NCI-H82 (cell line): Measurements from ENCODE around the gene TRIM14.
A peak's percentile ranks its signal among the peaks of the same experiment; 100 is the strongest.

Source experiments
- DNase-seq: peaks from one replicate; lab custom pipeline; 2025; lab: John Stamatoyannopoulos, UW

TRIM14 gene, protein sequence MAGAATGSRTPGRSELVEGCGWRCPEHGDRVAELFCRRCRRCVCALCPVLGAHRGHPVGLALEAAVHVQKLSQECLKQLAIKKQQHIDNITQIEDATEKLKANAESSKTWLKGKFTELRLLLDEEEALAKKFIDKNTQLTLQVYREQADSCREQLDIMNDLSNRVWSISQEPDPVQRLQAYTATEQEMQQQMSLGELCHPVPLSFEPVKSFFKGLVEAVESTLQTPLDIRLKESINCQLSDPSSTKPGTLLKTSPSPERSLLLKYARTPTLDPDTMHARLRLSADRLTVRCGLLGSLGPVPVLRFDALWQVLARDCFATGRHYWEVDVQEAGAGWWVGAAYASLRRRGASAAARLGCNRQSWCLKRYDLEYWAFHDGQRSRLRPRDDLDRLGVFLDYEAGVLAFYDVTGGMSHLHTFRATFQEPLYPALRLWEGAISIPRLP

DNA sequence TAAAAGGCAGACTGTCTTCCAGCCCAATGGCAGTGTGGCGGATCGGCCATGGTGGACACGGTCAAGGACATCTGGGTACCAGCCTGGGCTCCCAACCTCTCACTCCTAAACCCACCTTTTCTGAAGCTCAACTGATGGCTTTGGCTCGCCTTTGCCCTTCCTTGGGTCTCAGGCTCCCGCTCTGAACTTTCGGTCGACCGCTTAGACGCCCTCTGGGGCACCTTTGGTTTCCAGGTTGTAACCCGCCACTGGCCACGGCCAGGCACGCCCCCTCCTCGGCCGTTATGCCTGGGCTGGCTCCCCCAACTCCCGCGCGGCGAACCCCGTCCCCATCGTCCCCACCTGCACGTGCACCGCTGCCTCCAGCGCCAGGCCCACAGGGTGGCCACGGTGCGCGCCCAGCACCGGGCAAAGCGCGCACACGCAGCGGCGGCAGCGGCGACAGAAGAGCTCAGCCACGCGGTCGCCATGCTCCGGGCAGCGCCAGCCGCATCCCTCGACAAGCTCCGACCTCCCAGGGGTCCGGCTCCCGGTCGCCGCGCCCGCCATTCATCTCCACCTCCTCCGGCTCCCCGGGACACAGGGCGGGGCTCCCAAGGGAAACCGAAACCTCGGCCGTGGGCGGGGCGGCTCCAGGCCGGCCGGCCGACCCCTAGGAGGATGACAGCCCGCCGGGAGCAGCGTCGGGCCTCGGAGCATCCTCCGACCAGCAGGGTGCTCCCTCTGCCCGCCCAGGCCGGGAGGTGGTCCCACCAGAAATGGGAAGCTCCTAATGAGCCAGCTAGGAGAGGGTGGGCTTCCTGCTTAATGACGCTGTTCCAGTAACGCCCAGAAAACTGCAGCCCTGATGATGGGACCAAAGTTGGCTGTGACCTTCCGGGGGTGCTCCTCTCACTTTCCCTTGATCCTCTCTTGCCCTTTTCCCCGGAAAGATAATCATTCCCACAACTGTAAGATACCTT lies at the start of gene TRIM14:
TRIM14 (minus strand) TSS at position 583 of the 962 bp plus-strand sequence; CDS start at position 549, 34 bp downstream.
- DNase-seq: peak; percentile 26

DNA sequence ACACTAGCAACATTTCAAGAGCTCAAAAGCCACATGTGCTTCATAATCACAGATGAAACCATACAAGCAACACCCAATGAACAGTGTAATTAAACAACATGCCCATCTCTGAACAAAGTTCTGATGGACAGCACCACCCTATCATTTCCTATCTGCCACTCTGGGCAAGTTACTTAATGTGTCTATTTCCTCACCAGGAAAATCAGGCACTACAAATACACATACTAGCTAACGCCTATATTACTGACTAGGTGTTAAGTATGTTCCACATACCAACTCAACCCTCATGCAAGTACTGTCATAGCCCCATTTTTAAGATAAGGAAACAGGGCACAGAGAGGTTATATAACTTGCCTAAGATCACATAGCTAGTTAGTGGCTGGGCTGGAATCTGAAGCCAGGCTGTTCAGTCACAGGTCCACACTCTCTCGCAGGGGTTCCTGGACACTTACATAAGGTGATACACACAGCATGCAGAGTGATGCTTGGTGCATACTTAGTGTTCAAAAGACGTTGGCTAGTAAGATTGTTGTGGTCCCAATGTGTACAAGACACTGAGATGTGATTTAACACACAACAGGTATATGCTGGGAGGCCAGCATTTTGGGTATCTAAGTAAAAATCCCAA lies 49.2 kb upstream of the TRIM14 start:
- DNase-seq: no peak

DNA sequence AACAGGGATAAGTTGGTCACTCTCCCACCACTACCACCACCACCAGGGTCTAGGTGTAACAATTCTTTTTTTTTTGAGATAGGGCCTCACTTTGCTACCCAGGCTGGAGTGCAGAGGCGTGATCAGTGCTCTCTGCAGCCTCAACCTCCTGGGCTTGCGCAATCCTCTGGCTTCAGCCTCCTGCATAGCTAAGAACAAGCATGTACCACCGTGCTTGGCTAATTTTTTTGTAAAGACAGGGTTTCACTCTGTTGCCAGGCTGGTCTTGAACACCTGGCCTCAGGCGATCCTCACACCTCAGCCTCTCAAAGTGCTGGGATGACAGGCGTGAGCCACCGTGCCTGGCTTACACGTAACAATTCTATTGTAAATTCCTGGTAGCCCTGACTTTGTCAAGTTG lies 45.9 kb upstream of the TRIM14 start:
- DNase-seq: no peak

DNA sequence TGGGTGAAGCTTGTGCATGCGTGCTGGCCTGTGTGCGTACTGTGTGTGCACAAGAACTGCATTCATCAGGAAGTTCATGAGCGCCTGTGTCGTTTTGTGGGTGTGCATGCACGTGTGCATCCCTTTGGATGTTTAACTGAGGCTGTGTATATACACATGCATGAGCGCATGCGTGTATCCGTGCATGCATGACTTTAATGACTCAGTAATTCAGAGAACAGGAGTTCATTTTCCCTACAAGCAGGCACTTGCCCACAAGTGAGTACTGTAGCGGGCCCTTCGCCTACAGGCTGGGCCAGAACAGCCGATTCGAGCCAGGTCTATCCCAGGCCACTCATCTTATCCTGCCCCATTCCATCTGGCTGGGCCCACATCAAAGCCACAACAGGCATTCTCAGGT lies 43.6 kb upstream of the TRIM14 start:
- no peak for DNase-seq

DNA sequence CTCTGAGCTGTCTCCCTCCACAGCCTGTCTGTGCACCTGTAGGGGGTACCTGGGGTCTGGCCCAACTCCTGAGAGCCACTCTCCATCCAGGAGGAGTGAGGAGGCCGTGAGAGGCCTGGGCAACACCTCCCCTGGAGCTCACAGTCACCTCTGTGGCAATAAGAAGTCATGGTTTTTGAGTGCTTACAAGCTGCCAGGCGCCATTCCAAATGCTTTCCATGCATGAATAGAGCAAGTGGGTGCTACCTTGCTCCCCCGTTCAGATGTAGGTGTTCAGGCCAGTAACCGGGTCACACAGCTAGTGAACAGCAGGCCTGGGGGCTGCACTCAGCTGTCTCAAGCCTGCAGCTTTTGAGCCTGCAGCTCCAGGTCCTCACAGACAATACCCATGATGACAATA lies 42.8 kb upstream of the TRIM14 start:
- no peak for DNase-seq

DNA sequence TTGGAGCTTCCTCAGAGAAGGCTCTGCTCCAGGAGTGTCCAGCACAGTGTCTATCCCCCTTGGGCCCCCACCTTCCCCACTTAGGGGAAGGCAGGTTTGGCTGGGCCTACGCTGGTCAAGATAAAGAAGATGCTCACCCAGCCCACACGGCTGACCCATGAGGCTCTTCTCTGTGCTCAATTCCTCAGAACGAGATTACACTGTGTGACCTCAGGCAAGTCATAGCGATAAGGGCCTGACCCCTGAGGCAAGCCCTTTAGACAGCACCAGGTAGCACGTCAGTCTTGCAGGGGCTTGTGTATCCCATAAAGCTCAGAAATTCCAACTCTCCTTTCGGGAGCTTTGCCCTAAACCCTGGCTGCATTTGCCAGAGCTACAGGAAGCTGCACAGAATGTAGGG lies 40.8 kb upstream of the TRIM14 start:
- DNase-seq: no peak

DNA sequence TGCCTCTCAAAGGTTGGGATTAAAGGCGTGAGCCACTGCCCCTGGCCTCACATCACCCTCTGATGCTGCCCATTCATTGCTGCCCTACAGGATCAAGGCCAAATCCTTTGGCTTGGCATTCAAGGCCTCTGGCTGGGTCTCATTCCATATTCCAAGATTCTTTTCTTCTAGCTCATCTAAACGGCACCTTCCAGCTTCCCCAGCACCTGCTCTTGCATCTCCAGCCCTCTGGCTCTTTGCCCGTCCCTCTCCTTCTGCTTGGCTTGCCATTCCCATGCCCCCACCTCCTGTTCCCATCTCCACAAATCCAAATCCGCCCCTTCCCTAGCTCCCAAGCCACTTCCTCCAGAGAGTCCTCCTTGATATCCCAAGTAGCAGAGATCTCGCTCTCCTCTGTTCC lies 40.3 kb upstream of the TRIM14 start:
- DNase-seq: no peak

DNA sequence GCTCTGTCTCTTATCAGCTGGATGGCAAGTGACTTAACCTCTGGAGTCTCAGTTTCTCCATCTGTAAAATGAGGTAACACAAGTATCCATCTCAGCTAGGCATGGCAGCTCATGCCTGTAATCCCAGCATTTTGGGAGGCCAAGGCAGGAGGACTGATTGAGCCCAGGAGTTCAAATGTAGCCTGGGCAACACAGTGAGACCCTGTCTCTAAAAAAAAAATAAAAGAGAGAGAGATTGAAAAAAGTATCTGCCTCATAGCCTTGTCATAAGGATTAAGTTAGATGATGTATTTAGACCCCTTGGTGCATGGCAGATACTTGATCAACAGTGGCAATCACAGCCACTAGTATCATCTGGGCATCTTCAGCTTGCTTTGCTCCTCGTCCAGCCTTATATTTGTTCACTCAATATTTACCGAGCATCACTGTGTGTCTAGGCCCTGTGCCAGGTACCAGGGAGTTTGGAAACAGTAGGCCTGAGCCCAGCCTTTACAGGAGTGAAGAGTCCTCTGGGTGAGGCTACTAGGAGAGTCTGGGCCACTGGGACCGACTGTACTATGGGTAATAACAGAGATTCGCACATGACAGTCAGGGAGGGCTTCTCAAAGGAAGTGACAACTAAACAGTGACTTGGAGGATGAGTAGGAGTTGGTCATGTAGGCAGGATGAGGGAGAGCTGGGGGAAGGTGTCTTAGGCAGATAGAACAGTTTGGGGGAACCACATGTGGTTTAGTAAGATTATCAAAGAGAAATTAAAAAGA lies 39.2 kb upstream of the TRIM14 start:
- DNase-seq: no peak

DNA sequence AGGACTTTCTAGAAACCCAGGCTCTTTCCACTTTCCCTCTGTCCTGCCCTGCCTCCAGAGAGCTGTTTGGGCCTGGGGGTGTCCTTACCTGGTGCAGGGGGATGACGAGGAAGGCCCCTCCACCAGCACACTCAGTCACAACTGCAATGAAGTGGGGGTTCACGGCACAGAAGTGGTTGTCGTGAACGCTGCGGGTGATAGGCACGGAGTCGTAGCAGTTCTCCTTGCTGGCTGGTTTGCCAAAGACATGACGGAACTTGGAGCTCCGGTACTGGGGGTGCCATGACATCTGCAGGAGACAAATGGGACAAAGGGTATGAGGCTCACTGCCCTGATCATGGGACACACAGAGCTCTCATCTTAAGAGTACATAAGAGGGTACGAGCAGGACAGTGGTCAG lies 38.4 kb upstream of the TRIM14 start:
- DNase-seq: no peak

DNA sequence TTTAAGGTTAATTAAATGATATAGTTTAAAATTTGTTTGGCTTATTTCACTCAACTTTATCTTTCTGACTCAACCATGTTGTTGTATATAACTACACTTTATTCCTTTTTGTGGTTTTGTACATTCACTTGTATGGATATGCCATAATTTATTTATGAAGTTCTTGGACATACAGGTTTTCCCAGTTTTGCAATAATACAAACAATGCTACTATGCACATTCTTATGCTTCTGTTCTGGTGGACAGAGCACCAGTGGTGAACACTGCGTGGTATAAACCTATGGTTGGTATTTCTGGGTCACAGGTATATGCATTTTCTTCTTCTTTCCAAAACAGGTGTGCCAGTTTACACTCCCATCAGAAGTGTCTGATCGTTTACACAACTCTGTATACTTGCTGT lies 35.7 kb upstream of the TRIM14 start:
- no peak for DNase-seq

DNA sequence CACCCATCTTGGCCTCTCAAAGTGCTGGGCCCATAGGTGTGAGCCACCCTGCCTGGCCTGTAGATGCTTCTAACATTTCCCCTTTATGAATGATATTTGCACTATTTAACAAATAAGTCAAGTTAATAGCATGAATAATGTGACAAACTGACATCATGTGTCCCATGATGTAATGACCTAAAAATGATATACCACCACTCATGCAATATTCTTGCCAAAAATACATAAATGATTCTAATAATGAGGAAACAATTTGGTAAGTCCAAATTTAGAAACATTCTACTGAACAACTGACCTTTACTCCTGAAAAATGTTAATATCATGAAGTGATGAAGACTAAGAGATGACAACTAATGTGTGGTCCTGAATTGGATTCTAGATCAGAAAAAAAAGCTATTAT lies 33.5 kb upstream of the TRIM14 start:
- no peak for DNase-seq

DNA sequence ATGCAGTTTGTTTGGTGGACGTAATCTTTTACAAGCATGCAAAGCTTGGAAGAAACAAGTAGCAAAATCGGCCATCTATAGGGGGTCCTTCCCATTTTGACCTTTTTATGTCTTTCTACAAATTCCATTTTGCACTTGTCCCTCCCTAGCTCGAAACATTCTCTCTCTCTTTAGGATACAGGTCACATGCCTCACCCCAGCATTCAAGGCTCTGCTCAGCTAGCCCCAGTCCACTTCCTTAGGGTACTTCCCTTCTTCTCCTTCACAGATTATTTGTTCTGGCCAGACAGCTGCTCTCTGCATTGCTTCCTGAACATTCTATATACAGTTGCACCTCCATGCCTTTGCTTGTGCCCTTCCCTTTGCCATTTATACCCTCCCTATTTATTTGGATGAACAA lies 31.7 kb upstream of the TRIM14 start:
- no peak for DNase-seq

DNA sequence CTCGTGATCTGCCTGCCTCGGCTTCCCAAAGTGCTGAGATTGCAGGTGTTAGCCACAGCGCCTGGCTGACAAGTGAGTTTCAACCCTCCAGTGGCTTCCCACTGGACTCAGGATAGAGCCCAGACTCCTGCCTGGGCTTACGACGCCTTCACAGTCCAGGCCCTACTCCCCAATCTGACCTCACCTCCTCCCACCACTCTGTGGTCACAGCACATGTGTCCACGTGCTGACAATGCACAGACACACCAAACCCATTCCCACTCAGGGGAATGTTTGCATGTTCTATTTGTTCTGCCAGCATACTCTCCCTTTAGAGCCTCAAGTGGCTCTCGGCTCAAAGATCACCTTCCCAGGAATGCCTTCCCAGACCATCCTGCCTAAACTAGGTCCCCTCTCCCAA lies 31.1 kb upstream of the TRIM14 start:
- DNase-seq: no peak

DNA sequence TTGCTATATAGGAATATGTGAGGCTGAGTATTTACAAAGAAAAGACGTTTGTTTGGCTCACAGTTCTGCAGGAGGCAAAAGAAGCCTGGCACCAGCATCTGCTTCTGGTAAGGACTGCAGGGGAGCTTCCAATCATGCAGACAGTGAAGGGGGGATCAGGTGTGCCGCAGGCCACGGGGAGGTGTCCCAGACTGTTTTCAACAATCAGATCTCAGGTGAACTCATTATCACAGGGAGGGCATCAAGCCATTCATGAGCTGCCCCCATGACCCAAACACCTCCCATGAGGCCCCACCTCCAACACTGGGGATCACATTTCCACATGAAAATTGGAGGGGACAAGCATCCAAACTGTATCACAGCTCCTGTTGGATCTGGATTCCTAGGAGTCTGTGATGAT lies 30.4 kb upstream of the TRIM14 start:
- no peak for DNase-seq

DNA sequence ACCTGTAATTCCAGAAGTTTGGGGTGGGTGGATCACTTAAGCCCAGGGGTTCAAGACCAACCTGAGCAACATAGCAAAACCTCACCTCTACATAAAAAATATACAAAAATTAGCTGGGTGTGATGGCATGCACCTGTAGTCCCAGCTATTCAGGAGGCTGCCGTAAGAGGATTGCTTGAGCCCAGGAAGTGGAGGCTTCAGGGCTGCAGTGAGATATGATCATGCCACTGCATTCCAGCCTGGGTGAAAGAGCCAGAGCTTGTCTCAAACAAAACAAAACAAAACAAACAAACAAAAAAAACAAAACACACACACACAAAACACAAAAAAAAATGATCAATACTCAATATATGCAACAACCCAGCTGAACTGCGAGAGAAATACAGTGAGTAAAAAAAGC lies 29.5 kb upstream of the TRIM14 start:
- DNase-seq: no peak

DNA sequence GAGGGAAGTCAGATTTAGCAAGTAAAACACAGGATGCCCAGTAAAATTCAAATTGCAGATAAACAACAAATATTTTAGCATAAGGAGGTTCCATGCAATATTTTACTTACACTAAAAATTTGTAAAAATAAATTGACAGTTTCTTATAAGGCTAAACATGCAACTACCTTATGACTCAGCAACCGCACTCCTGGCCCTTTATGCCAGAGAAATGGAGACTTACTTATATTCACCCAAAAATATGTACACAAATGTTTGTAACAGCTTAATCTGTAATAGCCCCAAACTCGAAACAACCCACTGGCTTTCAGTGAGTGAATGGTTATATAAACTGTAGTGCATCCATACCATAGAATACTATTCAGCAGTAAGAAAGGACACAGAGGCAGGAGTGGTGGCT lies 28.6 kb upstream of the TRIM14 start:
- DNase-seq: no peak

DNA sequence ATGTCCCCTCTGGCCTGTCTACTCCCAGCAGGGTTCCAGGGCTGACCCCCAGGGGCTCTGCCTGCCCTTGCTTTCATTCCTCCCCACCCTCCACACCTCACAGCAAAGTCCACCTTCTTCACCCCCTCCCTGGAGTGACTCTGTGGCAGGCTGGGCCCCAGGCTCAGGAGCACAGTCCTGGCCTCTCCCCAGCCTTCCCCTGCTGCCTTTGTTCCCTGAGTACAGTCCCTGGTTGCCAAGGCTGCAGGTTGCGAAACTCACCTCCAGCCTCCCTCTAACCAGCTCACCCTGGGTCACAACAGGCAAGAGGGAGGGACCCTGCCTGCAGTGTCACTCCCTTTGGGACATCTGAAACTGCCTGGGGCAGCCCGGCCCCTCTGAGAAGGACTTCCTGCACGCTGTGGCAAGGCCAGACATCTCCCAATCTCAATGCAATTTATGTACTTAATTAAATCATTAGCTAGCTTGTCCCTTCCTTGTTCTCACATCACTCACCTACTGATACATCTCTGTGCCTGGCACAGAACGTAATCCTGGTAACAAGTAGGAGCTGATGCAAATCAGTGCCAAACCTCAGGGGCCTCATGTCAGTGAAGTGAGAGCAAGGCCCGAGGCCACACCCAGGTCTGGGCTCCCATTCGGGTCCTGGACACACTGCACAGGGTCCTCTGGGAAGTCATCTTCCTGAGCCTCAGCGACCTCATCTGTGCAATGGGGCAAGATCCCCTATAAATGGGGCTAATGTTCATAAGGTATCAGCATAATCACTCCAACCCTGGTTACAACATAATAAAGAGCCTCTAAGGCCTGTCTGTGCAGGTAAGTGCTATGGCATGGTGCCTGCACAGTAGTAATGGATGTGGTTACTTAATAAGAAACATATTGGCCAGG lies 27.3 kb upstream of the TRIM14 start:
- DNase-seq: no peak

DNA sequence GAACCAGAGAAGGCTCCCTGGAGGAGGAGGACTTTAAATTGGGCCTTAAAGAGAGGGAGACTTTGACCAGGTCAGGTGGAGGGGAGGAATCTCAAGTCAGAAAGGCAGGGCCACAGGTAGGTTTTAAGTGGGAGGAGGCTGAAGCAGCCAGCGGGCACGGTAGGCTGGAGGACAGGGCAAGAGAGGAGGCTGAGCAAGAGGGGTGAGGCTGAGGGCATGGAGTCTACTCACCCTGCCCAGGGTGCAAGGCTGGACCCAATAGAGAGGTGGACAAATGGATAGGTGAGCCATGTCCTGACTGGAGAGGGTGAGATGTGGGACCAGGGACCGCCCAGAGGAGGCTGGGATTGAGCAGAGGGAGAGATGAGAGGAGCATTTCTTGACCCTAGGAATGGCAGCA lies 25.6 kb upstream of the TRIM14 start:
- DNase-seq: no peak

DNA sequence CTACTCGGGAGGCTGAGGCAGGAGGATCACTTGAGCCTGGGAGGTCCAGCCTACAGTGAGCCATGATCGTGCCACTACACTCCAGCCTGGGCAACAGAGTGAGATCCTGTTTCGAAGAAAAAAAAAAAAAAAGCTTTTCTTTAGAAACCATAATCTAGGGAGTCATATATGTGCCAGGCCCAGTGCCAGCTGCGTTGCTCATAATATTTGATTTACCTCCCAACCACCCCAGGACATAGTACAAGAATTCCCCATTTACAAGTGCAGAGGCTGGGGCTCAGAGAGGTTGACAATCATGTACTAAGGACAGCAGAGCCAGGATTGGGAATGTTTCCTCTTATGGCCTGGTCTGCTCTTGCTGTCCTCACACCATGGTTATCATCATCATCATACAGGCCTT lies 25.1 kb upstream of the TRIM14 start:
- no peak for DNase-seq

DNA sequence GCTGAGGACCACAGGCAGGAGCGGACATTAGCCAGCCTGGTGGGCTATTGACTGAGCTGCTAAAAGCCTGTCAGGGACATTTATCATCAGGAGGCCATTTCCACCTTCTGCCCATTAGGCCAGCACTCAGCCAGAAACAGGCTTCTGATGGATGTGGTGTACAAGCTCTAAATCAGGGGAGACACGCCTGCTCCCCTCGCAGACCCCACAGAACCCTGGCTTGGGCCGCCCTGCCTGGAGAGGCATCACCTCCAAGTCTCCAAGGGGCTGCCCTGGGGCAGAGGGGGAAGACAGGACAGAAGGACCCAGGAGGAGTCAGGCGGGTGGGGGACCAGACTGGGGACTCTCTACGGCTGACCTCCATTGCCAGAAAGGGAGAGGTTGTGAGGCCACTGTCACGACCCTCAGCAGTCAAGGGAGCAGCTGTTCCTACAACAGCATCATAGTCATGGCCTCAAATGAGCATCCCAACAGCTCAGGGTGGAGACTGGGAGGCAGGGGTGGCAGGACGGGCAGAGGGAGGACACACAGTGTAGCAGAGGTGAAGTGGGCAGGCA lies 24.0 kb upstream of the TRIM14 start:
- no peak for DNase-seq
